Osteocyte (in vitro differentiated cells): ENCODE measurements around the gene MUC4. TPM values are rescaled to one million over a fixed set of nuclear protein-coding genes. Genes with fewer than 3 reads are reported as not detected.
"Not testable (repeated sequence)": the region's sequence is repeated elsewhere in the genome, so short reads cannot be mapped to it uniquely, and the experiment has no call there.

Experiments
- DNase-seq: peaks from one replicate; pipeline ENCODE4 v3.0.0; 2021; ENCODE audit warnings: mixed read lengths; ENCODE audit not compliant: unreplicated experiment; ENCODE audit errors: extremely low spot score
- H3K27ac Mint-ChIP-seq: one replicate; pipeline ENCODE4 v1.8.0; 2021; ENCODE audit warnings: mild to moderate bottlenecking, mixed read lengths; ENCODE audit not compliant: unreplicated experiment
- H3K27me3 Mint-ChIP-seq: one replicate; pipeline ENCODE4 v1.8.0; 2021; ENCODE audit warnings: mixed read lengths; ENCODE audit not compliant: unreplicated experiment
- H3K36me3 Mint-ChIP-seq: one replicate; pipeline ENCODE4 v1.8.0; 2021; ENCODE audit warnings: mixed read lengths; ENCODE audit not compliant: unreplicated experiment
- H3K4me1 Mint-ChIP-seq: one replicate; pipeline ENCODE4 v1.8.0; 2021; ENCODE audit warnings: mixed read lengths; ENCODE audit not compliant: unreplicated experiment
- H3K4me3 Mint-ChIP-seq: one replicate; pipeline ENCODE4 v1.8.0; 2021; ENCODE audit warnings: mild to moderate bottlenecking, moderate library complexity, mixed read lengths; ENCODE audit not compliant: unreplicated experiment
- H3K9me3 Mint-ChIP-seq: one replicate; pipeline ENCODE4 v1.8.0; 2021; ENCODE audit warnings: mixed read lengths; ENCODE audit not compliant: unreplicated experiment
- CTCF ChIP-seq: fragments of 200-600 bp; sonication (generic); IDR thresholded peaks from 2 replicates; pipeline ENCODE4 v1.5.0; 2021; ENCODE audit warnings: antibody characterized with exemption, mild to moderate bottlenecking, moderate library complexity
- total RNA-seq: library from RNA; stranded (reverse); gene quantifications from 2 replicates; pipeline ENCODE4 v1.2.1, GENCODE V29; 2021

The MUC4 gene
- total RNA-seq, 1 donor from 2014 or later = not detected

DNA sequence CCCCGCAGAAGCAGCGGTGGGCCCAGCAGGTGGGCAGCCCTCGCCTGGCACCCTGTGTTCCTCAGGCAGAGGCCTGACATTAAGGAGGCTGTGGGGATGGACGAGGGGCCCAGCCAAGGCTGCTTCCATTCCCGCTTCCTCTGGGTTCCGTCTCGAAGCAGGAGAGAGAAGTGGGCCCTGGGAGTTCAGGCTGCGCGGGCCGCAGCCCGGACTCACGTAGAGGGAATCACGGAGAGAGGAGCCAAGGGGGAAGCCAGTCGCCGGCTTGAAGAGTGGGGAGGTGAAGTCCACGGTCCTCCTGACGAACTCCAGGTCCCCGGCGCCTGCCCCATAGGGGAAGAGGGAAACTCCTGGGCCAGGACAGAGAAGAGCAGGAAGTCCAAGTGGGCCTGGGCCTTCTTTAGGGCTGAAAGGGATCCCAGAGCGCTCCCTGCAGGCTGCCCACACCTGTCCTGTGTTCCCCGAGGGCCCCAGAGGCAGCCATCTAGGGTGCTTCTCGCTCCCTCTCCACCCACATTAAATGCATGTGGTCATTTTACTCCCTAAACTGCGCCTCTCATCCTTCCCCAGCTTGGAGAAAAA is 37.7 kb downstream of the MUC4 start:
- no peak for TF ChIP-seq CTCF
- no peak overlapping the region for H3K4me3 Mint-ChIP-seq
- no peak overlapping the region for H3K27ac Mint-ChIP-seq
- no peaks in the 10 kb centered on the region for H3K27me3 Mint-ChIP-seq
- H3K4me1 Mint-ChIP-seq = no peaks in the 10 kb centered on the region
- DNase-seq = no peak
- no peaks in the 10 kb centered on the region for H3K9me3 Mint-ChIP-seq
- H3K36me3 Mint-ChIP-seq = no peaks in the 10 kb centered on the region

GRCh38 chr3:195771646-195772300 is 40.0 kb downstream of the MUC4 start:
- DNase-seq = no peak

GRCh38 chr3:195770841-195771645 is 40.7 kb downstream of the MUC4 start:
- not testable (repeated sequence) for H3K36me3 Mint-ChIP-seq, DNase-seq, H3K27me3 Mint-ChIP-seq, H3K4me1 Mint-ChIP-seq, H3K4me3 Mint-ChIP-seq, H3K27ac Mint-ChIP-seq, H3K9me3 Mint-ChIP-seq

More at GRCh38 chr3:195771646-195772300, 40.0 kb downstream of the MUC4 start:
- Mint-ChIP-seq H3K4me3 (no peak overlapping the region), H3K4me1 (no peaks in the 10 kb centered on the region), H3K9me3 (no peaks in the 10 kb centered on the region), H3K27me3 (no peaks in the 10 kb centered on the region), H3K27ac (no peak overlapping the region), H3K36me3 (no peaks in the 10 kb centered on the region)
- no peak for TF ChIP-seq CTCF

- Mint-ChIP-seq H3K4me1 (no peaks in the 10 kb centered on the region), H3K4me3 (no peak overlapping the region)
Observed at GRCh38 chr3:195770081-195770840, 41.5 kb downstream of the MUC4 start.

More at GRCh38 chr3:195770081-195770840, 41.5 kb downstream of the MUC4 start:
- Mint-ChIP-seq H3K36me3 (no peaks in the 10 kb centered on the region), H3K27me3 (no peaks in the 10 kb centered on the region), H3K27ac (no peak overlapping the region), H3K9me3 (no peaks in the 10 kb centered on the region)
- no peak for TF ChIP-seq CTCF
- no peak for DNase-seq
